ENCODE data around the gene B3GNT8. TPM values are rescaled to one million over a fixed set of nuclear protein-coding genes. Genes with fewer than 3 reads are reported as not detected.

The B3GNT8 gene
- polyA plus RNA-seq, 1 of the 3 experiments (the other 2 are of a cell fraction): not detected

DNA sequence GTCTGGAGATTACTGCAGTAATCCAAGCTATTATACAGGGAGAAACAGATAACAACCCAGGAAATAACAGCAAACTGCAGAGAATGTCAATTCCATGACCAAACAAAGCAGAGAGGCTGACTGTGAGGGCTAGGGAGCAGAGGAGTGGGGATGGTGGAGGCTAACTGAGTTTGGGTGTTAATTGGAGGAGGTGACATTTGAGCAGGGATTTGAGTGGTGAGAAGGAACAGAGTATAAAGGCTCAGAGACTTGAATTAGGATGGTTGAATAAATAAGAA lies 9.4 kb upstream of the B3GNT8 start:
- Histone ChIP-seq H3K4me3 (ENCODE audit: low read depth in 2 of 2, low read length in 1 of 2) (no peak overlapping the region), H3K9me2 (no peaks in the 10 kb centered on the region), H4K20me1 (ENCODE audit: insufficient read depth) (no peaks in the 10 kb centered on the region), H2AFZ (ENCODE audit: low read depth) (no peak overlapping the region), H3K4me2 (no peak overlapping the region), H3K27me3 (ENCODE audit: insufficient read depth) (no peaks in the 10 kb centered on the region), H3F3A (replicated peaks; ENCODE audit: insufficient read depth) (peaks cover 1% of the 10 kb centered on the region), H3K27ac (ENCODE audit: low read depth in 2 of 2, low read length in 1 of 2) (no peak overlapping the region), H3K4me1 (ENCODE audit: control insufficient read depth in 1 of 2, insufficient read depth in 2 of 2, low read depth in 1 of 2, low read length in 1 of 2) (peaks cover 0 to 4% of the 10 kb centered on the region in 2 experiments; a peak in 3 of 4 replicates), H3K9me3 (no peaks in the 10 kb centered on the region), H3K9ac (no peak overlapping the region), H3K36me3 (replicated peaks in 1 of 2; ENCODE audit: control insufficient read depth in 1 of 2, insufficient read depth in 2 of 2, low read length in 1 of 2) (peaks cover 3 to 14% of the 10 kb centered on the region in 2 experiments), H3K79me2 (ENCODE audit: insufficient read depth) (peaks cover 13% of the 10 kb centered on the region; the same call in 1 of the 2 replicates)
- ChIA-PET CTCF (interaction anchor here (1.3 to 1.8 kb wide), 3 partner anchors 11 to 127 kb away, joined by 3 to 4 read pairs (median 4); no protein-coding TSS in a partner anchor), POLR2A (no interaction called here)
- TF ChIP-seq ELF1 (IDR thresholded peaks at IDR 0.05) (no peak), SMC3 (IDR thresholded peaks at IDR 0.05; ENCODE audit: low read depth, low read length) (no peak), GABPA (IDR thresholded peaks at IDR 0.05; ENCODE audit: low read depth) (no peak), FOXM1 (IDR thresholded peaks at IDR 0.05; ENCODE audit: low read depth) (no peak), NRF1 (IDR thresholded peaks at IDR 0.05; ENCODE audit: low read depth, low read length) (no peak), MEF2A (IDR thresholded peaks at IDR 0.05; ENCODE audit: borderline replicate concordance, low read depth) (no peak), TCF12 (IDR thresholded peaks at IDR 0.05) (no peak), RCOR1 (IDR thresholded peaks at IDR 0.05; ENCODE audit: low read length) (no peak), RXRA (IDR thresholded peaks at IDR 0.05; ENCODE audit: borderline replicate concordance, low read depth) (no peak), RFX5 (IDR thresholded peaks at IDR 0.05; ENCODE audit: low read length) (no peak), CHD2 (IDR thresholded peaks at IDR 0.05; ENCODE audit: low read length, partially characterized antibody) (no peak), RAD21 (IDR thresholded peaks at IDR 0.05; ENCODE audit: low read length) (no peak), EZH2phosphoT487 (IDR thresholded peaks at IDR 0.05; ENCODE audit: borderline replicate concordance, low read depth) (no peak), TEAD4 (IDR thresholded peaks at IDR 0.05; ENCODE audit: borderline replicate concordance, insufficient read depth) (no peak)
- TF ChIP-seq, protein P1, sequence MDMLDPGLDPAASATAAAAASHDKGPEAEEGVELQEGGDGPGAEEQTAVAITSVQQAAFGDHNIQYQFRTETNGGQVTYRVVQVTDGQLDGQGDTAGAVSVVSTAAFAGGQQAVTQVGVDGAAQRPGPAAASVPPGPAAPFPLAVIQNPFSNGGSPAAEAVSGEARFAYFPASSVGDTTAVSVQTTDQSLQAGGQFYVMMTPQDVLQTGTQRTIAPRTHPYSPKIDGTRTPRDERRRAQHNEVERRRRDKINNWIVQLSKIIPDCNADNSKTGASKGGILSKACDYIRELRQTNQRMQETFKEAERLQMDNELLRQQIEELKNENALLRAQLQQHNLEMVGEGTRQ (IDR thresholded peaks at IDR 0.05; ENCODE audit: borderline replicate concordance, low read depth, low read length): no peak
- TF ChIP-seq, protein P2, sequence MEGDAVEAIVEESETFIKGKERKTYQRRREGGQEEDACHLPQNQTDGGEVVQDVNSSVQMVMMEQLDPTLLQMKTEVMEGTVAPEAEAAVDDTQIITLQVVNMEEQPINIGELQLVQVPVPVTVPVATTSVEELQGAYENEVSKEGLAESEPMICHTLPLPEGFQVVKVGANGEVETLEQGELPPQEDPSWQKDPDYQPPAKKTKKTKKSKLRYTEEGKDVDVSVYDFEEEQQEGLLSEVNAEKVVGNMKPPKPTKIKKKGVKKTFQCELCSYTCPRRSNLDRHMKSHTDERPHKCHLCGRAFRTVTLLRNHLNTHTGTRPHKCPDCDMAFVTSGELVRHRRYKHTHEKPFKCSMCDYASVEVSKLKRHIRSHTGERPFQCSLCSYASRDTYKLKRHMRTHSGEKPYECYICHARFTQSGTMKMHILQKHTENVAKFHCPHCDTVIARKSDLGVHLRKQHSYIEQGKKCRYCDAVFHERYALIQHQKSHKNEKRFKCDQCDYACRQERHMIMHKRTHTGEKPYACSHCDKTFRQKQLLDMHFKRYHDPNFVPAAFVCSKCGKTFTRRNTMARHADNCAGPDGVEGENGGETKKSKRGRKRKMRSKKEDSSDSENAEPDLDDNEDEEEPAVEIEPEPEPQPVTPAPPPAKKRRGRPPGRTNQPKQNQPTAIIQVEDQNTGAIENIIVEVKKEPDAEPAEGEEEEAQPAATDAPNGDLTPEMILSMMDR (IDR thresholded peaks at IDR 0.05): no peak
- TF ChIP-seq, protein P3, sequence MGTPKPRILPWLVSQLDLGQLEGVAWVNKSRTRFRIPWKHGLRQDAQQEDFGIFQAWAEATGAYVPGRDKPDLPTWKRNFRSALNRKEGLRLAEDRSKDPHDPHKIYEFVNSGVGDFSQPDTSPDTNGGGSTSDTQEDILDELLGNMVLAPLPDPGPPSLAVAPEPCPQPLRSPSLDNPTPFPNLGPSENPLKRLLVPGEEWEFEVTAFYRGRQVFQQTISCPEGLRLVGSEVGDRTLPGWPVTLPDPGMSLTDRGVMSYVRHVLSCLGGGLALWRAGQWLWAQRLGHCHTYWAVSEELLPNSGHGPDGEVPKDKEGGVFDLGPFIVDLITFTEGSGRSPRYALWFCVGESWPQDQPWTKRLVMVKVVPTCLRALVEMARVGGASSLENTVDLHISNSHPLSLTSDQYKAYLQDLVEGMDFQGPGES (IDR thresholded peaks at IDR 0.05; ENCODE audit: low read depth, low read length): no peak
- TF ChIP-seq, protein P4, sequence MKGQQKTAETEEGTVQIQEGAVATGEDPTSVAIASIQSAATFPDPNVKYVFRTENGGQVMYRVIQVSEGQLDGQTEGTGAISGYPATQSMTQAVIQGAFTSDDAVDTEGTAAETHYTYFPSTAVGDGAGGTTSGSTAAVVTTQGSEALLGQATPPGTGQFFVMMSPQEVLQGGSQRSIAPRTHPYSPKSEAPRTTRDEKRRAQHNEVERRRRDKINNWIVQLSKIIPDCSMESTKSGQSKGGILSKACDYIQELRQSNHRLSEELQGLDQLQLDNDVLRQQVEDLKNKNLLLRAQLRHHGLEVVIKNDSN (IDR thresholded peaks at IDR 0.05; ENCODE audit: borderline replicate concordance, low read depth): no peak
- DNase-seq: no peak
